Cerebellar nuclear complex (tissue), 1 donor: Measurements from ENCODE around the gene SCGB1A1.

Experiments used
- DNase-seq, 2 experiments: peaks; one replicate each; lab custom pipeline; 2025; lab: John Stamatoyannopoulos, UW

Gene SCGB1A1

GRCh38 chr11:62450543-62451240 is 31.9 kb downstream of the SCGB1A1 start:
- no peak for DNase-seq

GRCh38 chr11:62451241-62451621 is 32.4 kb downstream of the SCGB1A1 start:
- no peak for DNase-seq

GRCh38 chr11:62452261-62452660 is 33.4 kb downstream of the SCGB1A1 start:
- no peak for DNase-seq

GRCh38 chr11:62452839-62453468 is 34.1 kb downstream of the SCGB1A1 start:
- DNase-seq, result no peak

GRCh38 chr11:62456630-62457029 is 37.8 kb downstream of the SCGB1A1 start:
- no peak for DNase-seq

- DNase-seq, result no peak
Measured at GRCh38 chr11:62457478-62457877, 38.6 kb downstream of the SCGB1A1 start.

GRCh38 chr11:62458212-62459002 is 39.6 kb downstream of the SCGB1A1 start:
- DNase-seq, result no peak

GRCh38 chr11:62459080-62459479 is 40.2 kb downstream of the SCGB1A1 start:
- no peak for DNase-seq

GRCh38 chr11:62461740-62462507 is 43.1 kb downstream of the SCGB1A1 start:
- no peak for DNase-seq

GRCh38 chr11:62462508-62462892 is 43.7 kb downstream of the SCGB1A1 start:
- DNase-seq, result no peak

GRCh38 chr11:62463121-62463542 is 44.3 kb downstream of the SCGB1A1 start:
- DNase-seq, result no peak

GRCh38 chr11:62464655-62465054 is 45.8 kb downstream of the SCGB1A1 start:
- DNase-seq, result no peak

- no peak for DNase-seq
Measured at GRCh38 chr11:62466444-62466843, 47.6 kb downstream of the SCGB1A1 start.

GRCh38 chr11:62468577-62468976 is 49.7 kb downstream of the SCGB1A1 start:
- DNase-seq, result no peak

GRCh38 chr11:62471603-62472002 is 52.8 kb downstream of the SCGB1A1 start:
- no peak for DNase-seq

- no peak for DNase-seq
Measured at GRCh38 chr11:62472063-62472884, 53.4 kb downstream of the SCGB1A1 start.
